ENCODE data around the gene SDHAF2. TPM values are rescaled to one million over a fixed set of nuclear protein-coding genes. Genes with fewer than 3 reads are reported as not detected.

SDHAF2 gene
- total and polyA plus RNA-seq, 9 of the 15 experiments (the other 6 are each of a cell fraction or from before 2014, with no cell fraction given) = 21.2 to 144 (median 40.4) TPM

DNA sequence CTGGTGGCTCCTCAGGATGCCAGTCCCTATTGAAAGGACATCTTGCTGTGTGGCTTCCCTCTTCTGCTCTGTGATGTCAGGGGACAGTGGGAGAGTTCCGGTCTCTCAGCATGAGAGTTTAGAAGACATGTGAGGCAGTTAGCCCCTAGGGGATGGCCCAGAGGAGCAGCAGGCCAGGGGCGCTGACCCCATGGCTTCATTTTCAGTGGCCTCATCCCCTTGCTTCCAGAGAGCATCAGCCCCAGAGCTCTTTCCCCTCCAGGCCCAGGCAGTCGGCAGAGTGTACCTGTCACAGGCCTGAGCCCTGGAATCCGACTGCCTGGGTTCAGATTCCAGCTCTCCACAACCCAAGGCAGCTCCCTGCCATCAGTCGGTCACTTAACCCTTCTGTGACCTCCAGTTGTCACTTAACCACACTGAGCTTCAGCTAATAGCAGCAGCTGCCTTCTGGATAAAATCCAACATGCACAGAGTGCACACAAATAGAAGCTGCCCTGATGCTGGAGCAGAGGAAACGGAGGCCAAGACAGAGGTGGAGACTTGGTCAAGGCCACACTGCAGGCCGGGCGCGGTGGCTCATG, 64.5 kb downstream of the SDHAF2 start (continued):
- TF ChIP-seq, protein P1, sequence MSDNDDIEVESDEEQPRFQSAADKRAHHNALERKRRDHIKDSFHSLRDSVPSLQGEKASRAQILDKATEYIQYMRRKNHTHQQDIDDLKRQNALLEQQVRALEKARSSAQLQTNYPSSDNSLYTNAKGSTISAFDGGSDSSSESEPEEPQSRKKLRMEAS (CRISPR knock-in tag; IDR thresholded peaks at IDR 0.05) = no peak
- TF ChIP-seq KDM2B (CRISPR knock-in tag; IDR thresholded peaks at IDR 0.05) (no peak), CEBPB (tag; IDR thresholded peaks at IDR 0.05) (no peak)

DNA sequence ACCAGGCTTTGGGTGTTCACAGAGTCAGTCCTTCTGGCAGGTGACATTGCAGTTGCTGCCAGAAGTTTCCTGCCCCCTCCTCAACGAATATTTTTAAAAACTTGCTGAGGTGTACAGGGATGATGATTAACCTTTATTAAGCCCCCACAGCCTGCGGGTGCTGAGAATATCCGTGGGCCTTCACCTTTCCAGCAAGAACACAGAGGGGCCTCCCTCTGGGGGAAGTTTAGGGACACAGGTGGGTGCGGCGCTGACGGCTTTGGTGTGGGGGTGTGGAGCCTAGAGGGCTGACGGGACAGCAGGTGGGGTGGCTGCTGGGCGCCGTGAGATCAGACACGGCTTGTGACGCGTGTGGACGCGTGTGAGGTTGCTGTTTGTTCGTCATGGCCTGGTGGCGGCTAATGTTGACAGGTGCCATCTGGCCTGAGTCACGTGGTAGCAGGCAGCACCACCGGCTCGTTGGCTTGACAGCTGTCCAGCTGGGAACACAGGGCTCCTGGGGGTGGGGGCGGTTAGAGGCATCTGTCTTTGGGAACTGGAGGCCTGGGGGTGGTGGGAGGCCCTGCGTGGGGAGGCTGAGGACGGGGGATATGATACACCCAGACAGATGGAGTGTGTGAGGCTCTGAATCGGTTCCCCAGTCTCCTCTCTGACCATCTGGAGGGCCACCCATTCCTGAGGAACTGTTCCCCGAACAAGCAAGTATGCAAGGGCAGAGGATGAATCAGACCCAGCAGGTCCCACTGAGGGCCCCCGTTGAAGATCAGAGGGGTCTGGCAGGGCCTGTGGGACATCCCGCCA, 66.1 kb downstream of the SDHAF2 start:
- ATAC-seq (no peak), FAIRE-seq (no peak), DNase-seq (ENCODE audit: extremely low read depth in 1 of 4, low spot score in 3 of 4) (no peak)
- Histone ChIP-seq H3K27me3 (ENCODE audit: control insufficient read depth in 2 of 2, insufficient read depth in 2 of 2, low read length in 2 of 2) (peaks cover 0 to 44% of the 10 kb centered on the region in 2 experiments; a peak in 3 of 5 replicates), H3K9ac (ENCODE audit: insufficient read depth in 1 of 2, low read depth in 2 of 2, low read length in 2 of 2) (no peak overlapping the region), H3K4me3 (no peak overlapping the region), H2AFZ (ENCODE audit: low read depth, low read length) (no peak overlapping the region), H3K27ac (ENCODE audit: extremely low read depth, low read depth, low read length) (no peak overlapping the region), H3K4me1 (replicated peaks in 1 of 2; ENCODE audit: control insufficient read depth in 2 of 2, insufficient read depth in 2 of 2, low read length in 2 of 2) (peaks cover 0 to 11% of the 10 kb centered on the region in 2 experiments; a peak in 3 of 5 replicates), H3K9me1 (ENCODE audit: control insufficient read depth, insufficient read depth, low read length) (peaks cover 3% of the 10 kb centered on the region), H4K20me1 (replicated peaks; ENCODE audit: control insufficient read depth, insufficient read depth, low read length) (no peaks in the 10 kb centered on the region), H3K79me2 (ENCODE audit: control insufficient read depth, insufficient read depth, low read length) (no peaks in the 10 kb centered on the region), H3K4me2 (ENCODE audit: insufficient read depth, low read length) (no peak overlapping the region), H3K9me3 (replicated peaks; ENCODE audit: control insufficient read depth, insufficient read depth, low read depth, low read length) (no peaks in the 10 kb centered on the region; the same call in 1 of the 2 replicates), H3K36me3 (ENCODE audit: control insufficient read depth, insufficient read depth, low read length) (no peaks in the 10 kb centered on the region)
- TF ChIP-seq, protein P2, sequence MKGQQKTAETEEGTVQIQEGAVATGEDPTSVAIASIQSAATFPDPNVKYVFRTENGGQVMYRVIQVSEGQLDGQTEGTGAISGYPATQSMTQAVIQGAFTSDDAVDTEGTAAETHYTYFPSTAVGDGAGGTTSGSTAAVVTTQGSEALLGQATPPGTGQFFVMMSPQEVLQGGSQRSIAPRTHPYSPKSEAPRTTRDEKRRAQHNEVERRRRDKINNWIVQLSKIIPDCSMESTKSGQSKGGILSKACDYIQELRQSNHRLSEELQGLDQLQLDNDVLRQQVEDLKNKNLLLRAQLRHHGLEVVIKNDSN (CRISPR knock-in tag; IDR thresholded peaks at IDR 0.05) = peak; percentile 60
- TF ChIP-seq CREB1 (IDR thresholded peaks at IDR 0.05) (peak; percentile 67; the same call in 1 of the 2 replicates), CREB1 (CRISPR knock-in tag; IDR thresholded peaks at IDR 0.05) (no peak), CBFA2T2 (conservative IDR thresholded peaks at IDR 0.05) (peak; percentile 33; the same call in 1 of the 2 replicates), ZNF282 (CRISPR knock-in tag; IDR thresholded peaks at IDR 0.05) (no peak), OTX1 (CRISPR knock-in tag; IDR thresholded peaks at IDR 0.05) (no peak)
- TF ChIP-seq, protein P1 (CRISPR knock-in tag; IDR thresholded peaks at IDR 0.05) = peak; percentile 58; the same call in 1 of the 2 replicates
- TF ChIP-seq, protein P3, sequence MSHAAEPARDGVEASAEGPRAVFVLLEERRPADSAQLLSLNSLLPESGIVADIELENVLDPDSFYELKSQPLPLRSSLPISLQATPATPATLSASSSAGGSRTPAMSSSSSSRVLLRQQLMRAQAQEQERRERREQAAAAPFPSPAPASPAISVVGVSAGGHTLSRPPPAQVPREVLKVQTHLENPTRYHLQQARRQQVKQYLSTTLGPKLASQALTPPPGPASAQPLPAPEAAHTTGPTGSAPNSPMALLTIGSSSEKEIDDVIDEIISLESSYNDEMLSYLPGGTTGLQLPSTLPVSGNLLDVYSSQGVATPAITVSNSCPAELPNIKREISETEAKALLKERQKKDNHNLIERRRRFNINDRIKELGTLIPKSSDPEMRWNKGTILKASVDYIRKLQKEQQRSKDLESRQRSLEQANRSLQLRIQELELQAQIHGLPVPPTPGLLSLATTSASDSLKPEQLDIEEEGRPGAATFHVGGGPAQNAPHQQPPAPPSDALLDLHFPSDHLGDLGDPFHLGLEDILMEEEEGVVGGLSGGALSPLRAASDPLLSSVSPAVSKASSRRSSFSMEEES (CRISPR knock-in tag; IDR thresholded peaks at IDR 0.05) = peak; percentile 19; the same call in 1 of the 2 replicates
- TF ChIP-seq, protein P4, sequence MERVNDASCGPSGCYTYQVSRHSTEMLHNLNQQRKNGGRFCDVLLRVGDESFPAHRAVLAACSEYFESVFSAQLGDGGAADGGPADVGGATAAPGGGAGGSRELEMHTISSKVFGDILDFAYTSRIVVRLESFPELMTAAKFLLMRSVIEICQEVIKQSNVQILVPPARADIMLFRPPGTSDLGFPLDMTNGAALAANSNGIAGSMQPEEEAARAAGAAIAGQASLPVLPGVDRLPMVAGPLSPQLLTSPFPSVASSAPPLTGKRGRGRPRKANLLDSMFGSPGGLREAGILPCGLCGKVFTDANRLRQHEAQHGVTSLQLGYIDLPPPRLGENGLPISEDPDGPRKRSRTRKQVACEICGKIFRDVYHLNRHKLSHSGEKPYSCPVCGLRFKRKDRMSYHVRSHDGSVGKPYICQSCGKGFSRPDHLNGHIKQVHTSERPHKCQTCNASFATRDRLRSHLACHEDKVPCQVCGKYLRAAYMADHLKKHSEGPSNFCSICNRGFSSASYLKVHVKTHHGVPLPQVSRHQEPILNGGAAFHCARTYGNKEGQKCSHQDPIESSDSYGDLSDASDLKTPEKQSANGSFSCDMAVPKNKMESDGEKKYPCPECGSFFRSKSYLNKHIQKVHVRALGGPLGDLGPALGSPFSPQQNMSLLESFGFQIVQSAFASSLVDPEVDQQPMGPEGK (CRISPR knock-in tag; IDR thresholded peaks at IDR 0.05; ENCODE audit: borderline replicate concordance) = no peak
- TF ChIP-seq, protein P5, sequence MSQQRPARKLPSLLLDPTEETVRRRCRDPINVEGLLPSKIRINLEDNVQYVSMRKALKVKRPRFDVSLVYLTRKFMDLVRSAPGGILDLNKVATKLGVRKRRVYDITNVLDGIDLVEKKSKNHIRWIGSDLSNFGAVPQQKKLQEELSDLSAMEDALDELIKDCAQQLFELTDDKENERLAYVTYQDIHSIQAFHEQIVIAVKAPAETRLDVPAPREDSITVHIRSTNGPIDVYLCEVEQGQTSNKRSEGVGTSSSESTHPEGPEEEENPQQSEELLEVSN (IDR thresholded peaks at IDR 0.05; ENCODE audit: borderline replicate concordance in 1 of 2, extremely low read depth in 1 of 2, insufficient read depth in 1 of 2, insufficient read length in 1 of 2, low read depth in 1 of 2, low read length in 1 of 2, poor library complexity in 1 of 2, severe bottlenecking in 1 of 2) = peak in 1 of 2 experiments; percentile 47
- ChIA-PET POLR2A (no interaction called here), CTCF (ENCODE audit: low intra/inter-chr PET ratio) (no interaction called here)
- 12% methylated on average over 25 of the region's 26 CpGs for WGBS (ENCODE audit: insufficient coverage, low coverage, missing lambda C conversion rate)
- intact Hi-C loops (cut with micrococcal nuclease) = no loop called here
- in situ Hi-C loops (cut with MboI) = no loop called here
- no TSS peak for BruUV-seq (replicated peaks)
